ENCODE data around the gene GABRB2. TPM values are rescaled to one million over a fixed set of nuclear protein-coding genes. Genes with fewer than 3 reads are reported as not detected.

GABRB2 gene
- total and polyA plus RNA-seq, 2 of the 13 experiments (the other 11 are each of a cell fraction or from before 2014, with no cell fraction given): 0.01 TPM; not detected in 1

DNA sequence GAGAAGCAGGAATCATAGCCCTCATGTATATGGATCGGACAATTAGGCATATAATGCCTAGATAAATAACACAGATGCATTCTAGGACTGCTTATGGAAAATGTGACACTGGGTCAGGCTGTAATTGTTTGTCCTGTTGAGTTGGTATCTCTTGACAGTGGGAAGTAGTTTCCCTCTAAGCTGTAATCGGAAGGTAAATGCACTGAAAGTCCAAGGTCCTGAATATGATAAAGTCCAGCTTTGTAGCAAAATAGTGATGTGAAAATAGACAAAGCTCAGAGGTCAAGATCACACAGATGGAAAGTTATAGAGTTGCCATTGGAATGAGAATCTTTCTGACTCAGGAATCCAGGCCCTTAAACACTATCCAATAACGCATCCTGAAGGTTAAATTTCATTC, 214.2 kb downstream of the GABRB2 start (continued):
- no peak for TF ChIP-seq ZNF652 (CRISPR knock-in tag; IDR thresholded peaks at IDR 0.05; ENCODE audit: borderline replicate concordance, low read depth)
- TF ChIP-seq RARG (CRISPR knock-in tag; IDR thresholded peaks at IDR 0.05; ENCODE audit: low read depth): no peak
- TF ChIP-seq ZNF441 (CRISPR knock-in tag; IDR thresholded peaks at IDR 0.05; ENCODE audit: borderline replicate concordance): no peak
- TF ChIP-seq NPAS2 (CRISPR knock-in tag; IDR thresholded peaks at IDR 0.05; ENCODE audit: borderline replicate concordance): no peak
- TF ChIP-seq, protein P1, sequence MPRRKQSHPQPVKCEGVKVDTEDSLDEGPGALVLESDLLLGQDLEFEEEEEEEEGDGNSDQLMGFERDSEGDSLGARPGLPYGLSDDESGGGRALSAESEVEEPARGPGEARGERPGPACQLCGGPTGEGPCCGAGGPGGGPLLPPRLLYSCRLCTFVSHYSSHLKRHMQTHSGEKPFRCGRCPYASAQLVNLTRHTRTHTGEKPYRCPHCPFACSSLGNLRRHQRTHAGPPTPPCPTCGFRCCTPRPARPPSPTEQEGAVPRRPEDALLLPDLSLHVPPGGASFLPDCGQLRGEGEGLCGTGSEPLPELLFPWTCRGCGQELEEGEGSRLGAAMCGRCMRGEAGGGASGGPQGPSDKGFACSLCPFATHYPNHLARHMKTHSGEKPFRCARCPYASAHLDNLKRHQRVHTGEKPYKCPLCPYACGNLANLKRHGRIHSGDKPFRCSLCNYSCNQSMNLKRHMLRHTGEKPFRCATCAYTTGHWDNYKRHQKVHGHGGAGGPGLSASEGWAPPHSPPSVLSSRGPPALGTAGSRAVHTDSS (CRISPR knock-in tag; conservative IDR thresholded peaks at IDR 0.05): no peak
- no peak for TF ChIP-seq SCMH1 (CRISPR knock-in tag; IDR thresholded peaks at IDR 0.05; ENCODE audit: borderline replicate concordance)
- TF ChIP-seq PTBP1 (IDR thresholded peaks at IDR 0.05; ENCODE audit: low read depth, low read length, poor library complexity, severe bottlenecking): no peak
- TF ChIP-seq, protein P2, sequence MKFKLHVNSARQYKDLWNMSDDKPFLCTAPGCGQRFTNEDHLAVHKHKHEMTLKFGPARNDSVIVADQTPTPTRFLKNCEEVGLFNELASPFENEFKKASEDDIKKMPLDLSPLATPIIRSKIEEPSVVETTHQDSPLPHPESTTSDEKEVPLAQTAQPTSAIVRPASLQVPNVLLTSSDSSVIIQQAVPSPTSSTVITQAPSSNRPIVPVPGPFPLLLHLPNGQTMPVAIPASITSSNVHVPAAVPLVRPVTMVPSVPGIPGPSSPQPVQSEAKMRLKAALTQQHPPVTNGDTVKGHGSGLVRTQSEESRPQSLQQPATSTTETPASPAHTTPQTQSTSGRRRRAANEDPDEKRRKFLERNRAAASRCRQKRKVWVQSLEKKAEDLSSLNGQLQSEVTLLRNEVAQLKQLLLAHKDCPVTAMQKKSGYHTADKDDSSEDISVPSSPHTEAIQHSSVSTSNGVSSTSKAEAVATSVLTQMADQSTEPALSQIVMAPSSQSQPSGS (CRISPR knock-in tag; IDR thresholded peaks at IDR 0.05): no peak
- TF ChIP-seq HNF4A (CRISPR knock-in tag; IDR thresholded peaks at IDR 0.05): peak; percentile 81
- TF ChIP-seq ZNF484 (CRISPR knock-in tag; IDR thresholded peaks at IDR 0.05; ENCODE audit: borderline replicate concordance, low read depth): no peak
- TF ChIP-seq, protein P3, sequence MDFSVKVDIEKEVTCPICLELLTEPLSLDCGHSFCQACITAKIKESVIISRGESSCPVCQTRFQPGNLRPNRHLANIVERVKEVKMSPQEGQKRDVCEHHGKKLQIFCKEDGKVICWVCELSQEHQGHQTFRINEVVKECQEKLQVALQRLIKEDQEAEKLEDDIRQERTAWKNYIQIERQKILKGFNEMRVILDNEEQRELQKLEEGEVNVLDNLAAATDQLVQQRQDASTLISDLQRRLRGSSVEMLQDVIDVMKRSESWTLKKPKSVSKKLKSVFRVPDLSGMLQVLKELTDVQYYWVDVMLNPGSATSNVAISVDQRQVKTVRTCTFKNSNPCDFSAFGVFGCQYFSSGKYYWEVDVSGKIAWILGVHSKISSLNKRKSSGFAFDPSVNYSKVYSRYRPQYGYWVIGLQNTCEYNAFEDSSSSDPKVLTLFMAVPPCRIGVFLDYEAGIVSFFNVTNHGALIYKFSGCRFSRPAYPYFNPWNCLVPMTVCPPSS (IDR thresholded peaks at IDR 0.05): no peak
- no peak for TF ChIP-seq SP2 (CRISPR knock-in tag; IDR thresholded peaks at IDR 0.05)
- TF ChIP-seq, protein P4, sequence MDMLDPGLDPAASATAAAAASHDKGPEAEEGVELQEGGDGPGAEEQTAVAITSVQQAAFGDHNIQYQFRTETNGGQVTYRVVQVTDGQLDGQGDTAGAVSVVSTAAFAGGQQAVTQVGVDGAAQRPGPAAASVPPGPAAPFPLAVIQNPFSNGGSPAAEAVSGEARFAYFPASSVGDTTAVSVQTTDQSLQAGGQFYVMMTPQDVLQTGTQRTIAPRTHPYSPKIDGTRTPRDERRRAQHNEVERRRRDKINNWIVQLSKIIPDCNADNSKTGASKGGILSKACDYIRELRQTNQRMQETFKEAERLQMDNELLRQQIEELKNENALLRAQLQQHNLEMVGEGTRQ (IDR thresholded peaks at IDR 0.05; ENCODE audit: low read depth, low read length): no peak
- TF ChIP-seq, protein P4 (CRISPR knock-in tag; IDR thresholded peaks at IDR 0.05; ENCODE audit: borderline replicate concordance): no peak
- TF ChIP-seq ELF3 (CRISPR knock-in tag; IDR thresholded peaks at IDR 0.05): no peak
- no peak for TF ChIP-seq ZNF224 (CRISPR knock-in tag; IDR thresholded peaks at IDR 0.05)
- no peak for TF ChIP-seq ZNF75D (CRISPR knock-in tag; IDR thresholded peaks at IDR 0.05; ENCODE audit: borderline replicate concordance)
- TF ChIP-seq ZIK1 (CRISPR knock-in tag; IDR thresholded peaks at IDR 0.05; ENCODE audit: borderline replicate concordance, low read depth): no peak
- TF ChIP-seq, protein P5, sequence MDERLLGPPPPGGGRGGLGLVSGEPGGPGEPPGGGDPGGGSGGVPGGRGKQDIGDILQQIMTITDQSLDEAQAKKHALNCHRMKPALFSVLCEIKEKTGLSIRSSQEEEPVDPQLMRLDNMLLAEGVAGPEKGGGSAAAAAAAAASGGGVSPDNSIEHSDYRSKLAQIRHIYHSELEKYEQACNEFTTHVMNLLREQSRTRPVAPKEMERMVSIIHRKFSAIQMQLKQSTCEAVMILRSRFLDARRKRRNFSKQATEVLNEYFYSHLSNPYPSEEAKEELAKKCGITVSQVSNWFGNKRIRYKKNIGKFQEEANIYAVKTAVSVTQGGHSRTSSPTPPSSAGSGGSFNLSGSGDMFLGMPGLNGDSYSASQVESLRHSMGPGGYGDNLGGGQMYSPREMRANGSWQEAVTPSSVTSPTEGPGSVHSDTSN (CRISPR knock-in tag; IDR thresholded peaks at IDR 0.05): no peak
- no peak for TF ChIP-seq ZNF614 (CRISPR knock-in tag; IDR thresholded peaks at IDR 0.05; ENCODE audit: borderline replicate concordance)
- no peak for TF ChIP-seq ZNF747 (CRISPR knock-in tag; IDR thresholded peaks at IDR 0.05; ENCODE audit: borderline replicate concordance)
- no peak for TF ChIP-seq ZNF230 (CRISPR knock-in tag; IDR thresholded peaks at IDR 0.05)
- peak; percentile 55 for TF ChIP-seq BCL6 (CRISPR knock-in tag; IDR thresholded peaks at IDR 0.05)
- no peak for TF ChIP-seq ZNF333 (CRISPR knock-in tag; IDR thresholded peaks at IDR 0.05; ENCODE audit: borderline replicate concordance)
- TF ChIP-seq MTA3 (CRISPR knock-in tag; IDR thresholded peaks at IDR 0.05): no peak
